NT2/D1 (cell line): ENCODE results near the gene HOXA9.

ENCODE experiments used
- SUZ12 ChIP-seq: IDR thresholded peaks from 2 replicates; pipeline ENCODE4 v1.6.1; 2011; ENCODE audit not compliant: insufficient read length, insufficient read depth; ENCODE audit errors: extremely low read depth
- YY1 ChIP-seq: IDR thresholded peaks from 2 replicates; pipeline ENCODE4 v1.6.1; 2011; ENCODE audit not compliant: insufficient read length, insufficient read depth
- ZNF274 ChIP-seq: IDR thresholded peaks from 2 replicates; pipeline ENCODE4 v1.6.1; 2011; ENCODE audit warnings: mild to moderate bottlenecking, low read depth, low read length

- TF ChIP-seq YY1 (no peak), SUZ12 (no peak), ZNF274 (no peak)
These were observed 31.0 kb upstream of the HOXA9 start for GRCh38 chr7:27196287-27196767.
